HCT116 (cell line): ENCODE results near the gene EPS8. TPM values are rescaled to one million over a fixed set of nuclear protein-coding genes. Genes with fewer than 3 reads are reported as not detected.

Experiments used
- ATAC-seq: fragments of 200-7000 bp; cut with Tn5 transposase; 2 replicates; pipeline ENCODE4 v1.9.1; 2020; ENCODE audit warnings: mild to moderate bottlenecking, moderate library complexity
- BruUV-seq: library from RNA; stranded (reverse); fragments of 400-500 nt; replicated peaks from 2 replicates; lab custom pipeline; 2021; lab: Mats Ljungman, UMichigan
- CTCF ChIA-PET: fragments of 300-600 bp; sonication (Branson Sonifier 250); formaldehyde crosslinking; loops from one replicate; lab custom pipeline; 2021; ENCODE audit warnings: antibody characterized with exemption; lab: Charles Lee
- POLR2A ChIA-PET: fragments of 300-600, 350-600 bp; sonication (Branson Sonifier 250); formaldehyde crosslinking; loops from one replicate; lab custom pipeline; 2021; ENCODE audit warnings: antibody characterized with exemption; lab: Charles Lee
- RAD21 ChIA-PET, 2 experiments: fragments of 300-600 bp; sonication (Branson Sonifier 250); formaldehyde crosslinking; loops; one replicate each; lab custom pipeline; 2023; ENCODE audit warnings: low total read pairs in 2 of 2; ENCODE audit not compliant: uncharacterized antibody in 2 of 2, unreplicated experiment in 2 of 2, low non-redundant PET in 1 of 2; lab: Charles Lee
- DNase-seq: peaks from one replicate; pipeline ENCODE4 v3.0.0-alpha.2; 2010; ENCODE audit warnings: low read depth, low spot score
- H2AFZ ChIP-seq: fragments of 200-600 bp; shearing (Covaris generic), sonication (generic); 2 replicates; pipeline ENCODE4 v1.6.1; 2017; ENCODE audit warnings: low read depth, mixed run types, mixed read lengths, antibody characterized with exemption, low read length; ENCODE audit not compliant: poor library complexity, severe bottlenecking
- H3K27ac ChIP-seq: 2 replicates; pipeline ENCODE4 v1.5.1; 2012; ENCODE audit warnings: low read depth, low read length
- H3K27me3 ChIP-seq: fragments of 200-600 bp; sonication (generic); 2 replicates; pipeline ENCODE4 v1.6.1; 2016; ENCODE audit warnings: mixed run types, low read length, mixed read lengths; ENCODE audit not compliant: insufficient read depth
- H3K36me3 ChIP-seq, 2 experiments: fragments of 200-500 bp in 1 of 2; fragments of 200-600 bp in 1 of 2; sonication (Bioruptor generic) in 1 of 2; sonication (generic) in 1 of 2; 2 replicates each; pipeline versions ENCODE4 v1.5.1 to v1.6.1; 2014 to 2016; ENCODE audit warnings: low read length in 2 of 2, inconsistent platforms in 1 of 2, mixed read lengths in 1 of 2, mixed run types in 1 of 2; ENCODE audit not compliant: insufficient read depth in 2 of 2, control insufficient read depth in 1 of 2
- H3K4me1 ChIP-seq, 2 experiments: fragments of 200-600 bp in 1 of 2; sonication (generic) in 1 of 2; 2 replicates each; pipeline versions ENCODE4 v1.5.1 to v1.6.1; 2012 to 2017; ENCODE audit warnings: low read length in 2 of 2, inconsistent platforms in 1 of 2, mild to moderate bottlenecking in 1 of 2, mixed read lengths in 1 of 2, mixed run types in 1 of 2, moderate library complexity in 1 of 2; ENCODE audit not compliant: insufficient read depth in 2 of 2, control insufficient read depth in 1 of 2
- H3K4me2 ChIP-seq: fragments of 200-600 bp; sonication (generic); 2 replicates; pipeline ENCODE4 v1.6.1; 2017; ENCODE audit warnings: mixed run types, low read length, mixed read lengths
- H3K4me3 ChIP-seq, 2 experiments: fragments of 200-600 bp in 1 of 2; sonication (generic) in 1 of 2; replicated peaks in 1 of 2; 2 replicates each; pipeline ENCODE4 v1.5.1; 2011 to 2016; ENCODE audit warnings: low read length in 2 of 2, control low read depth in 1 of 2, low read depth in 1 of 2, mild to moderate bottlenecking in 1 of 2, mixed read lengths in 1 of 2, mixed run types in 1 of 2
- H3K79me2 ChIP-seq: fragments of 200-600 bp; sonication (generic); 2 replicates; pipeline ENCODE4 v1.6.1; 2017; ENCODE audit warnings: mild to moderate bottlenecking, mixed run types, low read length, moderate library complexity, mixed read lengths; ENCODE audit not compliant: insufficient read depth
- H3K9ac ChIP-seq: fragments of 200-600 bp; sonication (generic); 2 replicates; pipeline ENCODE4 v1.6.1; 2016; ENCODE audit warnings: low read length, mixed read lengths
- H3K9me2 ChIP-seq: fragments of 200-600 bp; sonication (generic), shearing (Covaris generic); 2 replicates; pipeline ENCODE4 v1.6.1; 2017; ENCODE audit warnings: mixed run types, mild to moderate bottlenecking, moderate library complexity; ENCODE audit not compliant: insufficient read depth
- H3K9me3 ChIP-seq, 2 experiments: fragments of 200-500 bp in 1 of 2; fragments of 200-600 bp in 1 of 2; sonication (Bioruptor generic) in 1 of 2; sonication (generic) in 1 of 2; 2 replicates each; pipeline ENCODE4 v1.6.1; 2014 to 2017; ENCODE audit warnings: low read length in 2 of 2, mixed read lengths in 2 of 2, inconsistent platforms in 1 of 2, low read depth in 1 of 2, mild to moderate bottlenecking in 1 of 2, mixed run types in 1 of 2, moderate library complexity in 1 of 2; ENCODE audit not compliant: control insufficient read depth in 1 of 2, insufficient read depth in 1 of 2
- H4K20me1 ChIP-seq: fragments of 200-600 bp; sonication (generic), shearing (Covaris generic); 2 replicates; pipeline ENCODE4 v1.6.1; 2017; ENCODE audit warnings: mixed run types, mild to moderate bottlenecking, moderate library complexity; ENCODE audit not compliant: insufficient read depth
- ATF3 ChIP-seq: IDR thresholded peaks from 2 replicates; pipeline ENCODE4 v1.6.1; 2012
- ELF1 ChIP-seq: IDR thresholded peaks from 2 replicates; pipeline ENCODE4 v1.6.1; 2012; ENCODE audit warnings: low read depth, borderline replicate concordance
- SIN3A ChIP-seq: IDR thresholded peaks from 2 replicates; pipeline ENCODE4 v1.6.1; 2012; ENCODE audit warnings: low read depth
- SRF ChIP-seq: IDR thresholded peaks from 2 replicates; pipeline ENCODE4 v1.6.1; 2012; ENCODE audit warnings: low read depth
- ZNF274 ChIP-seq: fragments of 200-500 bp; sonication (Bioruptor generic); IDR thresholded peaks from 2 replicates; pipeline ENCODE4 v1.6.1; 2014; ENCODE audit warnings: mild to moderate bottlenecking, low read depth, low read length, inconsistent platforms
- intact Hi-C: fragments of 100-400 bp; cut with micrococcal nuclease; formaldehyde crosslinking; loops from 2 replicates; pipeline ENCODE4 v1.10.0; 2022
- total RNA-seq: library from RNA; stranded (reverse); gene quantifications from one replicate; pipeline ENCODE4 v1.2.1, GENCODE V29; 2021; ENCODE audit not compliant: unreplicated experiment

EPS8 gene
- total RNA-seq, 1 experiment from 2014 or later = 49.9 TPM

DNA sequence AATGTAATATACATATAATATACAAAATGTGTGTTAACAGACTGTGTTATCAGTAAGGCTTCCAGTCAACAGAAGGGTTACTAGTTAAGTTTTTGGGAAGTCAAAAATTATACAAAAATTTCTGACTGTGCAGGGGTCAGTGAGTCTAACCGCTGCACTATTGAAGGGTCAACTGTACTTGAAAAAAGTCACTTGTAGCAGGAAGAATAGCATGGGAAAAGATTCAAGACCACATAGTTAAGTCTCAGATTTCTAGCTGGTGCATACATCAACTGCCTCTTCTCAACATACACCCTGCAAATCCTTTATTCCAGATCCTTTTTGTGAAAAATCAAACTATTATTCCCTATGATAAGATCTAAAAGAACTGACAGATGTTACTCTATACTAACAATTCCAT is 5.9 kb downstream of the EPS8 start:
- TF ChIP-seq ZNF274 (no peak), SRF (no peak), ELF1 (no peak), SIN3A (no peak)
- Histone ChIP-seq H2AFZ (no peak overlapping the region), H3K27ac (no peak overlapping the region), H3K36me3 (peaks cover 0 to 6% of the 10 kb centered on the region in 2 experiments; a peak in 1 of 4 replicates), H3K27me3 (no peaks in the 10 kb centered on the region), H3K9me3 (no peaks in the 10 kb centered on the region), H3K79me2 (peaks cover 100% of the 10 kb centered on the region), H4K20me1 (0 out of 2 replicates have a peak, but pooled peaks cover 3% of the 10 kb centered on the region), H3K4me3 (no peak overlapping the region), H3K4me2 (no peak overlapping the region), H3K9ac (no peak overlapping the region), H3K4me1 (peaks cover 21 to 23% of the 10 kb centered on the region in 2 experiments; a peak in 3 of 4 replicates), H3K9me2 (no peaks in the 10 kb centered on the region)
- intact Hi-C loops = no loop called here
- ChIA-PET RAD21 (no interaction called here), CTCF (no interaction called here), POLR2A (no interaction called here)
- BruUV-seq = no TSS peak
- ATAC-seq (no peak), DNase-seq (no peak)

GRCh38 chr12:15782667-15783066 is 6.5 kb downstream of the EPS8 start:
- Histone ChIP-seq H3K9ac (no peak overlapping the region), H3K9me2 (no peaks in the 10 kb centered on the region), H3K9me3 (no peaks in the 10 kb centered on the region), H2AFZ (no peak overlapping the region), H3K4me1 (peaks cover 18 to 23% of the 10 kb centered on the region in 2 experiments; a peak in 3 of 4 replicates), H3K36me3 (peaks cover 0 to 6% of the 10 kb centered on the region in 2 experiments; a peak in 1 of 4 replicates), H4K20me1 (0 out of 2 replicates have a peak, but pooled peaks cover 3% of the 10 kb centered on the region), H3K4me3 (no peak overlapping the region), H3K27me3 (no peaks in the 10 kb centered on the region), H3K79me2 (peaks cover 100% of the 10 kb centered on the region), H3K4me2 (no peak overlapping the region), H3K27ac (no peak overlapping the region)
- DNase-seq (no peak), ATAC-seq (no peak)
- no peak for TF ChIP-seq ATF3
- ChIA-PET POLR2A (no interaction called here), RAD21 (no interaction called here), CTCF (interaction anchor here (3.2 kb wide), 1 partner anchor 11 kb away, joined by 8 read pairs; no protein-coding TSS in a partner anchor)
- no TSS peak for BruUV-seq
- intact Hi-C loops = no loop called here
